ENCODE results near the gene PUS10.
"Not testable (repeated sequence)": the region's sequence is repeated elsewhere in the genome, so short reads cannot be mapped to it uniquely, and the experiment has no call there.

The PUS10 gene

DNA sequence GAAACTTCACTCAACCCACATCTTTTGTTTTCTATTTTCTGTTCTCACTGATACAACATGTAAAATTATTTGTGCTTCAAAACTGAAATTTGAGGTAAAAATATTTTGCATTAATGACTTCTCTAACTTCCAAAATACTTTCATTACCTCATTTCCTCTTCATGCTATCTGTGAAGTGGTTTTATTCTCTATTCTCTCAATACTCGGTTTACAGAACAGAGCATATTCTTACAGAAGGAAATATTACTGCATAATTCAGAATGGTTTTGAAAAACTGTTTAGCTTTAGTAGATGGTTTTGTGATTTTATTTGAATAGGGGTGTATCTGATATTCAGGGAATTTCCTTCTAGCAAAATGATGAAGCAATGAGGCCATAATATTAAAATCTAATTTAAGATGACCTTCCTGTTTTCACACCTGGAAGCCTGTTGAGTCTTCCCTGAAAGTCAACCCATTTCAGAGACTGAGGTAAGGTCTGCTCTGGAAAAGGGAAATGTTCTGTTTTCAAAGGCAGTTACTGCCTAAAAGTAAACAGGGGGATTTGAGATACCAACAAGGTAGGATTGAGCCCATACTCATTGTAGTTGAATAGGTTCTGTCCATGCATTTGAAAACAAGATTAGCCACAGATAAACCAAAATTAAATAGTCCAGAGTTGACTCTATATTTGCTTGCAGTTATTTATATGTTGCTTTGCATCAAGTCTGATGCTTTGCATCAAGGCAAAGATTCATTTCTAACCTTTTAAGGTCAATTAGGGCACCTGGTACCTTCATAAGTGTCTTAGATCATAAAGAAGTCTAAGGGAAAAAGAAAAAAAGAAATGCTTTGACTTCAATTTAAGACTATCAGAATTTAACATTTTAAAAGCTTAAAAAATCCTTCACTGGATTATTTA lies 51.3 kb downstream of the PUS10 start:
- no peak for DNase-seq (ENCODE audit: low spot score)

DNA sequence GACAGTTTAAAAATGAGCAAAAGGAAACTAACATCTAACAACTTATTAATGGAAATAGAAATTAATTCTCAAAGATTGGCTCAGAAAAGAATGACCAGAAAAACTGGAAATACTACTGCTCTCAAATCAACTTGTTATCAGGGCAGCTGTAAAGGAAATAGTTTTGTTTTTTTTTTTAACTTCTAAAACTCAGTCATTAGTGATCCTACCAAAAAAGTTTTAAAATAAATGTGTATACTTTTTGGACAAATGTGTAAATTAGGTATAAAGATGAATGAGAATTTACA lies 52.6 kb downstream of the PUS10 start:
- no peak for DNase-seq (ENCODE audit: low spot score)

DNA sequence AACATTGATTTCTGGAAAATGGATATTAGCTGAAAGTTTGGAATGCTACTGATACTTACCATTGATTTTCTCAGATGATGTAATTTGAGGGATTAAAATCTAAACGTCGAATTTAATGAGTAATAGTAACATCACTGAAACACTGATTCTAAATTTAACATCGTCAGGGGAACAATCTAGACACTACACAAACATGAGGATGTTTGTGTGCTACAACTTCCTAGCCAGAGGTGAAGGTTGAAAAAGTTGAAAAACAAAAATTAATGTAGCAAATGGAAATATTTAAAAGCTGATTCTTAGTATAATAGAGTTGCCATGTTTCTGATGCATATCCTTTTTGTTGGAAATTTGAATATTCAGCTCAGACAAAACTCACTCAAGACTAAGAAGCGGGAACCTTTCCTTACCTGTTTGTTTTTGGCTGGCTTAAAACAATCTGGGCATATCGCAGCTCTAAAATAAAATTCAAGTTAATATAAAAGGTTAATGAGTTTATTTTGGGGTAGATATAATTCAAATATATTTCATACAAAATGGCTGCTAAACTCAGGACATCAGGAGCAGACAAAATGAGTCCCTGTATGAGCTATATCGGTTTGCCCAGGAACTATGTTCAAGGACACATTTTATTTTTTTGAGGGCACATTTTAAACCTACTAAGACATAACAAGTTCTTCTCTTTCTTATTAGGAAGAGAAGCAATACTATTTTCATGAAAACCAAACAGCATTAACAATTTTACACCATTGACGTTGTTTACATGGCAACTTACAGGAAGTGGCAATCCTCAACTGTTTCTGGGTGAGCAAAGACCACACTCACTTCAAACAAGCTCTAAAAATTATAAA lies 53.2 kb downstream of the PUS10 start:
- DNase-seq (ENCODE audit: low spot score) = no peak

DNA sequence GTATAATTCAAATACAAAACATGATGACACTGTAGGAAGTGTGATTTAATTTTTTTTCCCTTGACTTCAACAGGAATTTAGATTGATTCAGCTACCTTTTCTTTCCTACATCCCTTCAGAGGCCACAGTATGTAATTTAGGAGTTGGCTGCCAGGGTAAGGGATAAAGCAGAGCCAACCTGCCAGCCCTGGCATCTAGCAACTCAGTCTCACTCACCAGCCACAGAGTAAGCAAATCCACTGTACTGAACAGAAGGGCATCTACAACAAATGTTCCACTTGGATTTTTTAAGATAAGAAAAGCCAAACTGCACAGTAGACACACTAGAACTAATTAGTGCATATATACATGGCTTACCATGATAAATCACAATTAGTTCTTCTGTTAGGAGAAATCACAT lies 54.9 kb downstream of the PUS10 start:
- DNase-seq (ENCODE audit: low spot score) = no peak

DNA sequence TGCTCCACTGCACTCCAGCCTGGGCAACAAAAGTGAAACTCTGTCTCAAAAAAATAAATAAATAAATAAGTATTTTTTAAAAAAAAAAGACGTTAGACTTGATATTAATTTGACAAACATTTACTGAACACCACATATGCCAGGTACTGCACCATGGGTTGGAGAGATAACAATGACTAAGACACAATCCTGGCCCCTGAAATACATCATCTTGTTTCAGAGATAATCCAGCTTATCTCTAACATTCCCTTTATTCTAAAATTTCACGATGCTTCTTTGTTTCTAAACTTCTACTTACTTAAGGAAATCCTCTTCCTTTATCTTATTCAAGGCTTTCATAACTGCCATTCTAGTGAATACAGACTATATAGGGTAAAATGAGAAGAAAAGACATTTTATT lies 55.5 kb downstream of the PUS10 start:
- DNase-seq (ENCODE audit: low spot score) = no peak

DNA sequence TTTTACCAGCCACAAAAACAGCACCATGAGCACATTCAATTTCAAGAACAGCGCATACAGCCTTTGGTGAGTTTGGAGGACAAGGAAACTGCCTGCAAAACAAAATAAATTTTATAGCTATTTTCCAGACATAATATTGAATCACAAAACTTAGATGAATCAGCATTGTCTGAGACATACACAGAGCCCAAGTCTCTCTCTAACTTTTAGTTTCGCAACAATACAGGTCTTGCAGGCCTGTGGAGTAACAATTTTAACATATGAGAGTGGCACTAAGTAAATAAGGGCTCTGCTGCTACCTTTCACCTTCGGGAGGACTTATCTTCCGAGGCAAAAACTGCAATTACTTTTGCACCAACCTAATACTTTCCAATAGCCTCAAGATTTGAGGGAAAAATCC lies 56.6 kb downstream of the PUS10 start:
- DNase-seq (ENCODE audit: low spot score) = no peak

DNA sequence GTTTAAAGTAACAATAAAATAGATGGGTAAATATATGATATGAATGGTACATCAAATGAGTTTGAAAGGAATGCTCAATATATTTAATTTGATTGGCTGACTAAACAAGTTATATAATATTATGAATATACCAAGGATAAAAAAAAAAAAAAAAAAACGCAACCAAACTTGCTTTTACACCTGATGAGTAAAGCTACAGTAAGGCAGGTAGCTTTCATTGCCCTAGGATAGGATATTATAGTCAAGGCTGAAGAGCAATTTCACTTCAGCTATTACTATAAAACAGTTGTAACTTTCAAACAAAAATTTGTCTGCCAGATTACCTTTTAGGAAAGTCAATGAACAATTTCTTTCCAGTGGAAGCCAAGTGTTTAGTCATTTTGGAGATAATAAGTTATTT lies 57.3 kb downstream of the PUS10 start:
- no peak for DNase-seq (ENCODE audit: low spot score)

DNA sequence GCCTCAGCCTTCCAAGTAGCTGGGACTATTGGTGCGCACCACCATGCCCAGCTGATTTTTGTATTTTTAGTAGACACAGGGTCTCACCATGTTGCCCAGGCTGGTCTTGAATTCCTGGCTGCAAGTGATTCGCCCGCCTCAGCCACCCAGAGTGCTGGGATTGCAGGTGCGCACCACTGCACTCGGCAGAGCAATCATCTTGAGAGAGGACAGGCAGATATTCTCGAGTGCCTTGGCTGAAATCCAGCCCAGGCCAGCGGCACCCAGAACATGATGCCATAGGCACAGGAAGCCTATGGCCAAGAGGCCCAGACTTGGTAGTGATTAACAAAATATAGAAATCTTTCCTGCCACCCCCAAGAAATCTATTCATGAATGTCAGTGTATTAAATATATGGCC lies 58.6 kb downstream of the PUS10 start:
- no peak for DNase-seq (ENCODE audit: low spot score)

DNA sequence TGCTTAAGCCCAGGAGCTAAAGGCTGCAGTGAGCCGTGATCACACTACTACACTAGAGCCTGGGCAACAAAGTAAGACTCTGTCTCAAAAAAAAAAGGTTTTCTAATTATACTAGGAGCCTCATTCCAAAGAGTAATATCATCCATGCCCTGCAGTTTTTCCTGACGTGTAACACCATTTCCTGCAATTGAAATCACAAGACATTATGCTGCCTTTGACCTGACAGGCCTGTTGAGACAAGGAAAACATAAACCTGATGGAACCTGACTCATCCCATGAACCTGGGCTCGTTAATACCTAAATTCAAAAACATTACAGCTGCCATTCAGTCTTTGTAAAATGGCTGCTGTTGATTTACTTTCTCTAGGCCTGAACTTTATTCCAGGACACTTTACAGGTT lies 59.3 kb downstream of the PUS10 start:
- no peak for DNase-seq (ENCODE audit: low spot score)

DNA sequence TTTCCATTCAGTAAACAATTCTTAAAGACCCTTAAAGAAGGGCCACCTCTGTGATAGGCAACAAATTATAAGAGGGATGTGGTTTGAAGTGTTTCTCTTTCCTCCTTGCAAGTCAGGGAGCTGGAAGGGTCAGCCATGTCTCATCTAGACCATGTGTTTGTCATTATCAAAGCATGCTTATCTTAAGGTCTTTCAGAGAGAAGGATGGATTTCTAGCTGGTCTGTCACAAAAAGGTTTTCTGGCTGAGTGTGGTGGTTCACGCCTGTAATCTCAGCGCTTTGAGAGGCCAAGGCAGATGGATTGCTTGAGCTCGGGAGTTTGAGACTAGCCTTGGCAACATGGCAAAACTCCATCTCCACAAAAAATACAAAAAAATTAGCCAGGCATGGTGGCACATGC lies 59.7 kb downstream of the PUS10 start:
- DNase-seq (ENCODE audit: low spot score) = no peak

DNA sequence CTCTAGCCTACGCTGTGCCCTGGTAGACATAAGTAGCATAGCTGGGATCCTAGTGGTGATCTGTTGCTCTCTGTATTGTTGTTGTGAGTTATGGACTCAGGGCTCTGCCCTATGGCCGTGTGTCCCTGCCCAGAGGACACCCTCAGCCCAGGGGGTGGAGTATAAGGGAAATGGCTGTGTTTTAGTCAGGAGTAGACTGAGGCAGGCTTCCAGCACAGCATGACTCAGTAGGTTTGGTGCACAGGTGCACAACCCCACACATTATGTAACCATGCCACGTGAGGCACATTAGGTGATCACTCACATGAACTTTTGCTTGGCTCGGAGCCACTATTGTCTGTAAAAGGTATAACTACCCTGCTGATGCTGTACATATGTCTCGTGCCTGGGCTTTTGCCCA lies 60.4 kb downstream of the PUS10 start:
- DNase-seq (ENCODE audit: low spot score) = no peak

DNA sequence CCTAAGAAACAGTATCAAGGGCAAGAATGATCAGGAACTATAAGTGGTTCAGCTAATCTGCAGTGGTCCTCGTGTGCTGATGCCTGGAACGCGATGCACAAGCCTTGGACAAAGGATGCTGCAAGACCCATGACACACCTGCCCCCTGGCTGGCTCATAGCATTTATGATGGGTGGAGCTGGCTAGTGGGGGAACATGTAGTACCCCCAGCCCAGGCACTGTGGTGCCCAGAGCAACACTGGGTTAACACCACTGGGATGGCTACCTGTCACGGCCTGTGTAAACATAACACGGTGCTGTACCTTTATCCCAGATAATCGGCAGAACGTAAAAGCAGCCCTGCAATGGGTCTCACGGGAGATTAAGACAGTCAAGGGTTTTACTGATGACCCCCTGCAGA lies 60.8 kb downstream of the PUS10 start:
- DNase-seq (ENCODE audit: low spot score) = no peak

DNA sequence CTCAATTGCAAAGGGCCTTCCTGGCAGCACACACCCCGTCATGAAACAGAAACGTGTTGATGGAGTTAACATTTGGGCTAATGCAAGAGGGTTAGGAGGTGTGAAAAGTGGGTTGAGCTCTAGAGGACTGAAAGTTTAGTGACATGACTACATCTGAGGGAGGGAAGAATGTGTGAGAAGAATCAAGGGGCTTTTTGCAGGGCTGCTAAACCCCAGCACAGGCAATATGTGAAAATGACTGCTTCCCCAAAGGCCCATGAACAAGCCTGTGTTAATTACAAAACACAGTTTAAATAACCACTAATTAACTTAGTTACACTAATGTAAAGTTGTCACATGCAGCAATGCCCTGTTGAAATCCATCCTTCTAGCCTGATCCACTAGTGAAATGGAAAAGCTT lies 63.9 kb downstream of the PUS10 start:
- no peak for DNase-seq (ENCODE audit: low spot score)

DNA sequence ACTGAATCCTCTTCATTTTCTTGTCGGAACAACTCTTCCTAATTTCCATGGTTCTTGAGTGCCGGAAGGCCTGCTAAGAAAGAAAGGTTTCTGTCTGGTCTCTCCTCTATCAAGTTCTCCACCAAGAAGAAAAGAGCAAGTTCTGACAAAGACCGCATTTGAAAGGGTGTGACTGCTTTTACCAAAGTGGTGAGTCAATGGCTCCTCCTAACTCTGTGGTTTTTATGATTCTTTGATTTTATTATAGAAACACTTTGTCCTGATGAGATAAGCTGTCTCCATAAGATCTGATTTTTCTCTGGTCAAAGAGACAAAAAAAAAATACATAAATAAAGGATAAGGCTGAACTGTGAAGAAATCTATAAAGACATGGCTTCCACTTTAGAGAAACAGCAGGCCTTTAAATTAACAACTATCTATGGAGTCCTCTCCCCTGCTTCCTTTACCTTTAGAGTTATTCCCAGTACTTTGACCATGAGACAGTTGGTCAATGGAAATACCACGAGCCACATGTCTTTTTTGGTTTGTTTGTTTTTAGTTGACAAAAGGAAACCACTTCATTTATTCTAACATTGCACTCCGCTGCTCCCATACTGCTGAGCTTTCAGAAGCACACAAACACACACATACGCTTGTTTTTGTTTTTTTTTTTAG lies 69.0 kb downstream of the PUS10 start:
- no peak for DNase-seq (ENCODE audit: low spot score)

DNA sequence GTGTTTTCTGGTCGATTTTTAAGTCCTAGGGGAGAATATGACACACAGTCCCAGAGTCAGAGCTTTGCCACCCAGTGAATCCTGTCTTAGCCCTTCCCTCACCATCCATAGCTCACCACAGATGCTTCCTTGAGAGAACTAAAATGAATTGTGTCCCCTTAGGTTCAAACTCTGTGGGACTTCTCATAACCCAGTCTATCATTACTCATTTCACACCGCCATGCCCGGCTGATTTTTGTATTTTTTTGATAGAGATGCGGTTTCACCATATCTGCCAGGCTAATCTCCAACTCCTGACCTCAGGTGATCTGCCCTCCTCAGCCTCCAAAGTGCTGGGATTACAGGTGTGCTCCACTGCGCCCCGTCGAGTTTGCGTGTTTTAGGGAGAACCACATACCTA lies 69.9 kb downstream of the PUS10 start:
- no peak for DNase-seq (ENCODE audit: low spot score)

DNA sequence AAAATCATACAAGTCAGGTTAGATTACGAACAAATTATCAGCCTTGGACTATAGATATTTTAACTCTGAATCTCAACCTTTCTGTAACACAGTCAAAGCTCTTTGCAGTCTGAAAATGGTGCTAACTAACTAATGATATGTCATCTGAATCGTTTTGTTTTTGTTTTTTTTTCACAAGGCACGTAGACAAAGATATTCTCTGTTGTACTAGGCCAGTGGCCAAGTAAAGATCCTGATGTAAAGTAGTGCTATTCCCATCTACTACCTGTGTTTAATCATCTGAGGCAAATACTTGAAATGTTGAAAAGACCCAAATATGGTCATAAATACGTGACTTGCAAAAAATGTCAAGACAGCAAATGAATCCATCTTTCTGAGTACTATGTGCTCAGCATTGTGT lies 71.0 kb downstream of the PUS10 start:
- no peak for DNase-seq (ENCODE audit: low spot score)

DNA sequence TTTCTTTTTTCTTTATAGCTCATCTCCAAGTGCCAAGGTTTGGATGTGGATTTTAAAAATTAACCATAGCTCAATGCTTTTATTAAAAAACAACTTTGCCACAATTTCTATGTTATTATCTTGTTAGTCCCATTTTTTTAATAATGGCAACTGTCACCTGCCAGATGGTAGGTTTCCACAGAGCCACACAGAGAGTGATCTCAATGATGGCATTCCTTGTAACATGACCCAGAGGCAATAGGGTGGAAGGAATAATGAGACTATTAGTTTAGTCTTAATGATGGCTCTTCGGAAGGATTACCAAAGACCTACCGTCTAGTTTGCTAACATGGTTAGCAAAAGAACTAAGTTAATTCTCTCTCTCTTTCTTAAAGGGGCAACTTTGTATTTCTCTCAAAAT lies 72.7 kb downstream of the PUS10 start:
- DNase-seq (ENCODE audit: low spot score) = no peak

DNA sequence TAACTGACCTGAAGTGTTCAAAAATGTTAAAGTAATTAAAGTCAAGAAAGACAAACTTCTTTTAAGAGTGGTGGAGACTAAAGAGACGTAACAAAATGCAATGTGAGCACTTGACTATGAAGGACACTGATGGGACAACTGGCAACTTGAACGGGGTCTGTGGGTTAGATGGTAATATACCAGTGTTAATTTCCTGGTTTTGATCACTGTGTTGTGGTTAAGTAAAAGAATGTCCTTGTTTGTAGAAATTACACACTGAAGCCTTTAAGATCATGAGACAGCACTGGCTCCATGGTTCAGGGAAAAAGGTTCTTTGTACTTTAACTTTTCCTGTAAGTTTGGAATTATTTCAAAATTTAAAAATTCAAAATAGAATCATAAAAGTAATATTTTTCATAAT lies 78.4 kb downstream of the PUS10 start:
- no peak for DNase-seq (ENCODE audit: low spot score)

DNA sequence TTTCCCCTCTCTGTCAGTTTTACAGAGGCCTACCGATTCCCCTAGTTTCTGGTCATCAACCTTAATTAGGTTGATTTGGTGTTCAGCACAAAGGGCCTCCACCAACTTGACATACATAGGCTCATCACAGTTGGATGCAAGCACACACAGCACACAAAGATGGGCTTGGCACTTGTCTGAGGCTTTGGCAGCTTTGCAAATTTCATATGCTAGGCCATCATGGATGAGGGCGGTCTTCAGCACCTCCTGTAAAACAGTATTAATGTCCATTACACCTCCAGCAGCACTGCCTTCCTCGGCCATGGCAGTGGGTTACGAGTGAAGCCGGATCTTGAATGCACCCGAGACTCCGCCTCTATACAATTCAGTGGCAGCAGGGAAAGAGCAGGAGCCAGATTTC lies 79.8 kb downstream of the PUS10 start:
- DNase-seq (ENCODE audit: low spot score) = no peak

DNA sequence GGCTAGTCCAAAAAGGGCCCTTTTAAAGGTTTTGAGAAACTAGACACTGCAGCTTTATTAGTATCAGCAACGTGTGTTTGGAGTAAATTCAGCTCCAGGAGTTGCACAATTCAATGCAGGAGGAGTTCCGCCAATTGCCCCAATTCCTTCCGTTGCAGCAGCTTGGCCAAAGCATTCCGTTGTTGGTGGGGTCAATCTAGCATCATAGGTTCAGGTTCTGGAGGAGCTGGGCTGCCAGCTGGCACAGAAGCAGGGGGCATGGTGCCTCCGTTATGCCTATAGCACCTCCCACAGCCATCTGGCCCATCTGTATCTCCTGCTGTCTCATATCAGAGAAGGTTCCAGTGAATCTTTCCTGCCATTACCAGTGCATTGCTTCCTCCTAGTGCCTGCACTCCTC lies 81.3 kb downstream of the PUS10 start:
- DNase-seq (ENCODE audit: low spot score) = no peak

DNA sequence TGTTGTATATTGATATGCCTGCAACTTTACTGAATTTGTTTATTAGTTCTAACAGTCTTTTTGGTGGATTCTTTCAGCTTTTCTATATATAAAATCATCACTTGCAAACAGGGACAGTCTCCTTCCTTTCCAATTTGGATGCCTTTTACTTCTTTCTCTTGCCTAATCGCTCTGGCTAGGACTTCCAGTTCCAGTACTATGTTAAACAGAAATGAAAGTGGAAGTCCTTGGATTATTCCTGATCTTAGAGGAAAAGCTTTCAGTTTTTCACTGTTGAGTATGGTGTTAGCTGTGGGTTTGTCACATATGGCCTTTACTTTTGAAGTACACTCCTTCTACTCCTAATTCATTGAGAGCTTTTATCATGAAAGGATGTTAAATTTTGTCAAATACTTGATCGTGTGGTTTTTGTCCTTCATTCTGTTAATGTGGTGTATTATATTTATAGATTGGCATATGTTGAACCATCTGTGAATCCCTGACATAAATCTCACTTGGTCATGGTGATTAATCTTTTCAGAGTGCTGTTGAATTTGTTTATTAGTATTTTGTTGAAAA lies 83.8 kb downstream of the PUS10 start:
- no peak for DNase-seq (ENCODE audit: low spot score)

DNA sequence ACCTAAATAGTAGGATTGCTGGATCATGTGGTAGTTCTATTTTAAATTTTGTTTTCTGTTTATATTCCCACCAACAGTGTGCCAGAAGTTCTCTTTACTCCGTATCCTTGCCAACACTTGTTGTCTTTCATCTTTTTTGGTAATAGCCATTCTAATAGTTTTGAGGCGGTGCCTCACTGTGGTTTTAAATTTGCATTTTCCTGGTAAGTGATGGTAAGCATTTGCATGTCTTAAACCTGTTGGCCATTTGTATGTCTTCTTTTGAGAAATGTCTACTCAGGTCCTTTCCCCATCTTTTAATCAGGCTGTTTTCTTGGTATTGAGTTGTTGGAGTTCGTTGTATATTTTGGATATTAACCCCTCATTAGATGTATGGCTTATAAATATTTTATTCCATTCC lies 85.1 kb downstream of the PUS10 start:
- no peak for DNase-seq (ENCODE audit: low spot score)

DNA sequence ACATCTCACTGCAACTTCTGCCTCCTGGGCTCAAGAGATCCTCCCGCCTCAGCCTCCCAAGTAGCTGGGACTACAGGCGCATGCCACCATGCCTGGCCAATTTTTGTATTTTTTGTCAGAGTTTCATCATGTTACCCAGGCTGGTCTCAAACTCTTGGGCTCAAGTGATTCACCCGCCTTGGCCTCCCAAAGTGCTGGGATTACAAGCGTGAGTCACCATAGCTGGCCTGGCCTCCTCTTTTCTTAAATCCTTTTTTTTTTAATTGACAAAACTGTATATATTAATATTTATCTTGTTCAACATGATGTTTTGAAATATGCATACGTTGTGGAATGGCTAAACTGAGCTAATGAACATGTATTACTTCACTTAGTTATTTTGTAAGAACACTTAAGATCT lies 86.0 kb downstream of the PUS10 start:
- not testable (repeated sequence) for DNase-seq (ENCODE audit: low spot score)

Measured in ecto neural progenitor cell (in vitro differentiated cells).